NCI-H1105 (cell line): ENCODE measurements around the gene TSC2.

Experiments
- DNase-seq: peaks from one replicate; lab custom pipeline; 2025; lab: John Stamatoyannopoulos, UW

TSC2 gene

DNA sequence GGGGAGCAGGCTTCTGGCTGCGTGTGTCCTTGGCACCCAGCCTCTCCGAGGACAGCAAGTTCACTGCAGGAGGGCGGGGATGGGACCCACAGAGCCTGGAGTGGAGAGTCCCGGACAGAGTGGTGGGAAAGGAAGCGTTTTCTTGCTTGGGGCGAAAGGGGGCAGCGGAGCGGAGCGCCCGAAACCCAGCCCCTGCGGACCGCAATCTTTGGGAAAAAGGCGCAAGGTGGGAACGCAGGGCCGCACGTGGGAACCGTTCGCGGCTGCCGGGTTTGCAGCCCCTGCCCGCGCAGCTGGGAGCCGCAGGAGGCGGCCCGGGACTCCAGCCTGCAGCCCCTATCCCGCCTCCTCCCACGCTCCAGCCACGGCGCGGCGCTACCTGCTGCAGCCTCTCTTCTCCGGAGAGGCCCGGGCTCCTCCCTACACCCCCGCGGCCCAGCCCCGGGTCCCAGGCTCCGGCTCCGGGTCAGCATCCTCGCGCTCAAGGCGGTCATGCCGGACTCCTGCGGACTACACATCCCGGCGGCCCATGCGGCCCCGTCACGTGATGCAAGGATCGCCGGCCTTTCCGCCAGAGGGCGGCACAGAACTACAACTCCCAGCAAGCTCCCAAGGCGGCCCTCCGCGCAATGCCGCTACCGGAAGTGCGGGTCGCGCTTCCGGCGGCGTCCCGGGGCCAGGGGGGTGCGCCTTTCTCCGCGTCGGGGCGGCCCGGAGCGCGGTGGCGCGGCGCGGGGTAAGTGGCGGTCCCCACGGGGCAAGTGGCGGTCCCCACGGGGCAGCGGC lies at the start of gene TSC2, which contains the start of gene NTHL1:
Gene TSC2, plus strand, starts transcription at position 656 of the 786 bp plus-strand sequence. CDS start 631 bp downstream, outside the sequence.
Gene NTHL1, minus strand, starts transcription at position 505 of the 786 bp plus-strand sequence. Its CDS starts 11 bp downstream, at position 494.
- peak; percentile 73 for DNase-seq

DNA sequence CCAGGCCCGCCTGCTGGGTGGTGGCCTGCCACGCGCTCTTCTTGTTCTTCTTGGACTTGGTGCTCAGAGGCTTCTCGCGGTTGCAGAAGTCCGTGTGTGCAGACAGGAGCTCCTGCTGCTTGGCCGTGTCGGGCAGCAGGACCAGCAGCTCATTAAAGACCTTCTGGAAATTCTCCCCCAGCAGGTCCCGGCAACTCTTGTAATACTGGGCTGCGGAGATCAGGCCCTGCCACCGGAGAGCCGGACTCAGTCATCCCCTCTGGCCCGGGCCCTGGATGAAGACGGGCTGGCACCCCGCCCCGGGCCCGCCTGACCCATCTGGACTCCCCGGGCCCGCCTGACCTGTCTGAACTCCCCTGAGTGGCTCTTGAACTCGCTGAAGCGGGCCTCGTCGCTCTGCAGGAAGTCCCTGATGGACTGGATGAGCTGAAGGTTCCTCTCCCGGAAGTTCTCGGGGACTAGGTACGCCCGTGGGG lies 49.4 kb upstream of the TSC2 start:
- no peak for DNase-seq

GRCh38 chr16:1998852-1999801 lies 48.7 kb upstream of the TSC2 start:
- DNase-seq: no peak

GRCh38 chr16:1999866-2000514 lies 47.8 kb upstream of the TSC2 start:
- DNase-seq: no peak

- DNase-seq: no peak
These were observed 46.8 kb upstream of the TSC2 start for GRCh38 chr16:2001035-2001434.

DNA sequence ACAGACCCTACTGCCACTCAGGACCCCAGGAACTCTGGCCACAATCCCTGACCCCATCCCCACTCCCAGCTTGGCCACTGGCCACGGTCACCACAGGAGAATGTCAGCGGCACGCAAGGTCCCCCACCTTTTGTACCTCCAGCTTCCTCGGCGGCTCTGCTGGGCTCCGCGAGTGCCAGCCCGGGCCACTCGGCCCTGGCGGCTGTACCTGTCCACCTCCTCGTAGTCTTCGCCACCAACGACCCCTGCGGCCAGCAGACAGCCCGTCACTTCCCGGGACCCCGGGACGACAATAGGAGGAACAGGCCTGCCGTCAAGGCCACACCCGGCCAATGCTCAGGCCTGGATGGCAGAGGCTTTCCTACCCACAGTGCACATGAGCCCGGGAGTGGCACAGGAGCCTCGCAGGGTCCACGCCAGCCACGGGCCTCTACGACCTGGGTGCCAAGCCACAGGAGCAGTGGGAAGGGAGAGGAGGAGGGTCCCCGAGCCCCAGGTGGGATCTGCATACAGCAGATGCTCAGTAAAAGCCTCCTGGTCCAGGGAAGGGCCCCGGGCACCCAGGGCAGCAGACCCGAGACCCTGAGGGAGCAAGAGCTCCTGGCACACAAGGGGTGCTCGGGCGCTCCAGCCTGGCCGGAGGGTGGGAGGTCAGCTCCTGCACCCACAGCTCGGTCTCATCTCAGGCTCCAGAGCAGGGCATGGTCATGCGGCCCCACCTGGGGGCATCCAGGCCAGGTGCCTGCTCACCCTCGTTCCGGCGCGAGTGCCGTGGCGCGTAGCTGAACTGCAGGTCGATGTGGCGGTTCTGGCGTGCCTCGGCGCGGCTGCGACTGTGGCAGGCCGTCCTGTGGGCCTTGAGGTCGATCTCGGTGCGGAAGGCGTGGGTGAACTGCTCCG lies 46.1 kb upstream of the TSC2 start:
- DNase-seq: no peak

DNA sequence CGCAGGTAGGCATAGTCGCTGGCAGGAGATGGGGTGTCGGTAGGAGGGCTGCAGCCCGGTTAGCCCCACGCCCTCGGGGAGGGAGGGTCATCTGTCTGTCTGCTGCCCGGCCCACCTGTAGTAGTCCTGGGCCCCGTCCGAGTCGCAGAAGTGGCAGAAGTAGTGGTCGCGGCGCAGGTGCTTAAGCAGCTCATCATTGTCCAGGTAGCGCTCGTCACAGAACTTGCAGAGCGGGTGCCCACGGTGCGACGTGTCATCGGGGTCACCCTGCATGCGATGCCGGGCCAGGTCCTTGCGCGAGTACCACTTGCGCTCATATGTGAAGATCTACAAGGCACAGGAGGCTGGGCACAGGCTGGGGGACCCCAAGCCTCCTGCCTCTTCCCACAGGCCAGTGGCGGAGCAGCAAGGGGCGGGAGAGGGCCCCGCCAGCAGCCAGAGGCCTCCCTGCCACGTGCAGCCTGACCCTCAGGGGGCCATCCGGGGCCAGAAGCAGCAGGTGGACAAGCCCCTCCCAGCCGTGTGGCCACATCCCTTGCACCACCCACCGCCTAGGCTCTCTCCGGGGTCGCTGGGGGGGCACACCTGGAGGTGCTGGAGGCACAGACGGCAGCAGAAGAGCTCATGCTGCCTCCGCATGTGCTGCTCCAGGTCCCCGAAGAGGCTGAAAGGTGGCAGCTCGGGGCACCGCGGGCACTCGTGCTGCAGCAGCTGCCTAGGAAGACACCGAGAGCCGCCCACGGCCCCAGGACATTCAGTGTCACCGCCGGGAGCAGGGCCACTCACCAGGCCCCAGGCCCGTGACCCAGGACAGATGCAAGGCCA lies 45.2 kb upstream of the TSC2 start:
- no peak for DNase-seq

GRCh38 chr16:2003231-2003826 lies 44.5 kb upstream of the TSC2 start:
- no peak for DNase-seq

DNA sequence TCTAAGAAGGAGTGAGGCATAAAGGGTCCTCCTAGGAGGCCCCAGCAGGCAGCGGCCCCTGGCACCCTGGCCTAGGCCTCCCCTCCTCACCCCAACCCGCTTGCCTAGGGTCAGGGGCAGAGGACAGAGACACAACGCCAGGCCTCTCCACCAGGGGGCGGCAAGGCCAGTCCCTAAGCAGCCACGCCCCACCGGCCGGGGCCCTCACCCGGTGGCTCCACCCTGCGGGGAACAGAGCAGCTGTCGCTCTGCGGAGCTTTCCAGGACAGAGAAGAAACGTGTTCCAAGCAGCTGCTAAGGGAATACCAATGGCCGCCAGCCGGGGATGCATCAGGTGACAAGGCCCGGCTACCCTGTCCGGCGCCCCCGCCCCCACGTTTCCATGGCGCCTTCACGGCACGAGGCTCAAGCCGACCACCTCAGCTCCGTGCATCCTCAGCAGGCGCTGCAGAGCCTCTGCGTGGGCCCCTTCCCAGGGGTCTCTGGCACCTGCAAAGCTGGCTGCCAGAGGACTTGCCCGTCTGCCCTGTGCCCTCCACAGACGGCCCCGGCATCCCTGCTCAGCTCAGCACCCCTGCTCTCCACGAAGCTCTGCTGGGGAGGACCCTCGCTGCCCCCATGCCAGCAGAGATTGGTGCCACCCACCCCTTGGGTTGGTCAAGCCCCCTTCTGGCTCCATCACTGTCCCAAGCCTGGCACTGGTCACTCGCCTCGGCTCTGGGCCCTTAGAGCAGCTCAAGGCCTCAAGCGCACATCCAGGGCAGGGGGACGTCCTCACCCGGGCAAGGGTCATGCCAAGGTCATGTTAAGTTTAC lies 43.8 kb upstream of the TSC2 start:
- peak; percentile 85 for DNase-seq

DNA sequence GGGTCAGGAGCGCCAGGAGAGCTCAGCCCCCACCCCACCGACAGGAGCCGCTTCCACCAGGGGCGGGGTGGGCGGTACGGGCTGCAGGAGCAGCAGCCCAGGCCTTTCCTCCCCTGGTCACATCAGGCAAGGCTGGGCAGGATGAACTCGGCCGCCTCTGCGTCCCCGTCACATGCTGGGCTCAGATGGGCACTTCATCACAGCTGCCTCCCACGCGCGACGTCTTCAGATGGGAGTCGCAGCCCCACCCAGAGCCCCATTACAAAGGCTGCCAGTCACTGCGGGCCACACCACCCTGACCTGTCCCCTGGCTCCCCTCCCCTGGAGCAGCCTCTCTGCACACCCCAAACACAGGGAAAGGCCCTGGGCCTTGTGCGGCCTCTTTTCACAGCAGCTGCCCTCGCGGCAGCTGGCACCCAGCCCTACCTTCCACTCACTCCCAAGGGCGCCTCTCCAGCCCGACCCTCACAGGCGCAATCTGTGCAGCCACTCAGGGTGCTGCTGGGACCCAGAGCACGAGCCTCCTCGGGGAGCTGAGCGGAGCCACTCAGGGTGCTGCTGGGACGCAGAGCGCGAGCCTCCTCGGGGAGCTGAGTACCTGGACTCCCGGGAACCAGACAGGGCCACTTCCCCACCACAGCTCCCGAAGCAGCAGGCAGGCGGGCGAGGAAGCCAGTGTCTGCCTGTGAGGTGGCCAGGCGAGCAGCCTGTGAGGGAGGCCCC lies 42.8 kb upstream of the TSC2 start:
- no peak for DNase-seq

DNA sequence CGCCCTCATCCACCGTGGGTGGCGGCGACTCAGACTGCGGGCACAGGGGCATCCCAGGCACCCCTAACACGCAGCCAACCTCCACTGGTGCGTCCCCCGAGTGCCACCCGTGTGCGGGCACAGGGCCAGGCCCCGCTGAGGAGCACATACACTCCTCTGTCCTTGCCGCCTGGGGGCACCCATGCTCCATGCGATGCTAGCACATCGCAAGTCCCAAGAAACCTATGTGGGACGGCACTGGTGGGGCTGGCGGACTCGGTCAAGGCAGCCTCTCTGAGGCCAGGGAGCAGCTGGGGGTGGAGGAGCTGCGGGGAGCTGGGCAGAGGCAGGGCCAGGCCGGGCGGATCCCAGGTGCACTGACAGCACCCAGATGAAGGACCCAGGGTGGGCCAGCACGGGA lies 42.1 kb upstream of the TSC2 start:
- DNase-seq: no peak

DNA sequence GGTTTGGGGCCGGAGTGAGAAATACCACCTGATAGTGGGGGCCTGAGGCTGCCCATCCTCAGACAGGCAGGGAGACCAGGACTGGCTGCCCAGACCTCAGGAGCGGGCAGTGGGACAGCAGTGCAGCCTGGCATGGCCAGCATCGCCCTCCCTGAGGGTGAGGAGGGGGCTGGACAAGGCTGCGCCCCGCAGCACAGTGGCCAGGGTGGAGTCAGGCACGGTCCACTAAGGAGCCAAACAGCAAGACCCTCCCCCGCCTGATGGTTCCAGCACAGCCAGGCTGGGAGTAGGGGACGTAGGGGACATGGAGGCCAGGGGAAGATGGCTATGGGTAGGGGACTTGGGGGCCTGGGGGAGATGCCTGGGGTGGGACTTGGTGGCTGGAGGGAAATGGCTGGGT lies 41.5 kb upstream of the TSC2 start:
- no peak for DNase-seq

- DNase-seq: no peak
These were observed 40.5 kb upstream of the TSC2 start for GRCh38 chr16:2007081-2007836.

DNA sequence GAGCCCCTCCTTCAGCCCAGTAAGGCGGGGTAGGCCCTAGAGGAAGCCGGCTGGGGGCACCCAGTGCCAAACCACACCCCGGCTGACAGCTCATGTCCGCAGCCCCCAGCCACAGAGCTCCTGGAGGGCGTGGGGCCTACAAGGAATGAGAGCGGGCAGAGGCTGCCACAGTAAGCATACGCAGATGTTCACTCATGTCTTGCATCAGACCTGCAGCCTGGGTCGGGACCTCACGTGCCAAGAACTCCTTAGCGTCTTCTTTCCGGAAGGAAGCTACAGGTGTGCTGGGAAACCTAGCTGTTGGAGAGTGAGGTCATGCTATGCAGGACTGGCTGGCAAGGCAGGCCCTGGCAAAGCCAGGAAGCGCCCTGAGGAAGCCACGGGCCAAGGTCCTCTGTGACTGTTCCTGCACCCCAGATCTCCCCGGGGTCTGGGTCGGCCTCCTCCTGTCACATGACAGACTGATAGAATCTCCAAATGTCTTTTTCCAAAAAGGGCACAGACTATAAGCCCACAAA lies 39.7 kb upstream of the TSC2 start:
- no peak for DNase-seq

- DNase-seq: no peak
These were observed 39.1 kb upstream of the TSC2 start for GRCh38 chr16:2008631-2009163.

DNA sequence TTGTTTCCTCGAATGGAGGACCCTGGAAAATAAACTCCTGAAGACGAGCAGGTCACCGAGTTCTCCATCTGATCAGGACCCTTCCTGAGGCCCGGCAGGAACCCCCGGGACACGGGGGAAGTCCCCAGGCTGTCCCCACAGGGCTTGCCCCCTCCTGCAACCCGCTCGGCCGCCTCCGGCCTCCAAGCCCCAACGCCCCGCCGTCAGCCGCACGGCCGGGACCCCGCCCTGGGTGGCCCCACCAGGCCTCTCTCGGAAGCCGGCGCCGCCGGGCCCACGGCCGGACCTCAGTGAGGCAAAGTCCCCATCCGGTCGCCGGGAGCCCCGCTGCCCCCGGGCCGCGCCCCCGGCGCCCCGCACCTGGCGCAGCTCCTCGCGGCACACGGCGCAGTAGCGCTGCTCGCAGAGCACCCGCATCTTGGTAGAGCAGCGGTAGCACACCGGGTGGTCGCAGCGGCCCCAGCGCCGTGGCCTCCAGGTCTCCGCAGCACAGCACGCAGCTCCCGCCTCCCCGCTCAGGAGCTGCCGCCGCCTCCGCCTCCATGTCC lies 38.5 kb upstream of the TSC2 start:
- no peak for DNase-seq
